OCI-LY7 (cell line): ENCODE results near the gene POLR1A.

ENCODE experiments used
- CTCF ChIP-seq: fragments of 200-600 bp; sonication (generic); conservative IDR thresholded peaks from 2 replicates; pipeline ENCODE4 v1.5.1; 2014; ENCODE audit warnings: mild to moderate bottlenecking, antibody characterized with exemption, low read length, moderate library complexity, mixed read lengths
- EZH2phosphoT487 ChIP-seq: fragments of 200-600 bp; sonication (generic); IDR thresholded peaks from 2 replicates; pipeline ENCODE4 v1.6.1; 2018; ENCODE audit warnings: low read depth, borderline replicate concordance, mild to moderate bottlenecking, mixed run types, antibody characterized with exemption, low read length, moderate library complexity, mixed read lengths

- TF ChIP-seq CTCF = no peak
- no peak for TF ChIP-seq EZH2phosphoT487
These were observed 94.2 kb downstream of the POLR1A start for GRCh38 chr2:86011449-86011941.
